Mesothelial cell of epicardium (in vitro differentiated cells): Measurements from ENCODE around the gene TBXAS1. TPM values are rescaled to one million over a fixed set of nuclear protein-coding genes. Genes with fewer than 3 reads are reported as not detected.

Source experiments
- DNase-seq, 2 experiments: peaks; one replicate each; pipeline ENCODE4 v3.0.0; 2021; ENCODE audit warnings: low spot score in 2 of 2; ENCODE audit not compliant: unreplicated experiment in 2 of 2
- H3K27ac Mint-ChIP-seq: 2 replicates; pipeline ENCODE4 v1.8.0; 2021; ENCODE audit warnings: mixed read lengths
- H3K27me3 Mint-ChIP-seq: 2 replicates; pipeline ENCODE4 v1.8.0; 2021; ENCODE audit warnings: low read depth, mixed read lengths
- H3K36me3 Mint-ChIP-seq: 2 replicates; pipeline ENCODE4 v1.8.0; 2021; ENCODE audit warnings: mixed read lengths
- H3K4me1 Mint-ChIP-seq: 2 replicates; pipeline ENCODE4 v1.8.0; 2021; ENCODE audit warnings: mixed read lengths
- H3K4me3 Mint-ChIP-seq: 2 replicates; pipeline ENCODE4 v1.8.0; 2021; ENCODE audit warnings: mild to moderate bottlenecking, moderate library complexity, mixed read lengths
- H3K9me3 Mint-ChIP-seq: 2 replicates; pipeline ENCODE4 v1.8.0; 2021; ENCODE audit warnings: mixed read lengths
- CTCF ChIP-seq: fragments of 200-600 bp; sonication (generic); IDR thresholded peaks from one replicate; pipeline ENCODE4 v1.5.0; 2021; ENCODE audit warnings: antibody characterized with exemption; ENCODE audit not compliant: unreplicated experiment
- total RNA-seq: library from RNA; stranded (reverse); gene quantifications from 3 replicates; pipeline ENCODE4 v1.2.1, GENCODE V29; 2021

Gene TBXAS1
- total RNA-seq, 1 donor from 2014 or later: 3.1 TPM

DNA sequence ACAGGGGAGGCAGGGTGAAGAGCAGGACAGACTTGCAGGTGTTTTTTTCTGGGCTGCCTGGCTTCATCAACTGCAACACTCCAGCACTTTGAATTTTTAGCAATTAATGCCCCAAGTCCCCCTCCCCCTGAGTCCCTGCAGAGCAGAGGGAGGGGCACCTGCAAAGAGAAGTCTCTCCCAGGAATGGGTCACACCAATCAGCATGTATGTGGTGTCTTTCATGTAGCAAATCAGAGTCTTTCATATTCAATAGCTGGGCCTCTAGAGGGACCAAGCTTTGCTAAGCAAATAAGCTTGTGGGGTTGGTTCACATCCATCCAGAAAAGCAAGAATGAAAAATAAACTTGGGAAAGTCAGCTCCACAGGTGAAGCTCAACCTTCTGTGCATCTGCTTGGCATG is 143.0 kb downstream of the TBXAS1 start:
- DNase-seq: no peak
- no peak for TF ChIP-seq CTCF
- Mint-ChIP-seq H3K27me3 (peaks cover 17% of the 10 kb centered on the region), H3K9me3 (no peaks in the 10 kb centered on the region), H3K36me3 (no peaks in the 10 kb centered on the region), H3K4me1 (peaks cover 5% of the 10 kb centered on the region), H3K4me3 (no peak overlapping the region), H3K27ac (no peak overlapping the region)

DNA sequence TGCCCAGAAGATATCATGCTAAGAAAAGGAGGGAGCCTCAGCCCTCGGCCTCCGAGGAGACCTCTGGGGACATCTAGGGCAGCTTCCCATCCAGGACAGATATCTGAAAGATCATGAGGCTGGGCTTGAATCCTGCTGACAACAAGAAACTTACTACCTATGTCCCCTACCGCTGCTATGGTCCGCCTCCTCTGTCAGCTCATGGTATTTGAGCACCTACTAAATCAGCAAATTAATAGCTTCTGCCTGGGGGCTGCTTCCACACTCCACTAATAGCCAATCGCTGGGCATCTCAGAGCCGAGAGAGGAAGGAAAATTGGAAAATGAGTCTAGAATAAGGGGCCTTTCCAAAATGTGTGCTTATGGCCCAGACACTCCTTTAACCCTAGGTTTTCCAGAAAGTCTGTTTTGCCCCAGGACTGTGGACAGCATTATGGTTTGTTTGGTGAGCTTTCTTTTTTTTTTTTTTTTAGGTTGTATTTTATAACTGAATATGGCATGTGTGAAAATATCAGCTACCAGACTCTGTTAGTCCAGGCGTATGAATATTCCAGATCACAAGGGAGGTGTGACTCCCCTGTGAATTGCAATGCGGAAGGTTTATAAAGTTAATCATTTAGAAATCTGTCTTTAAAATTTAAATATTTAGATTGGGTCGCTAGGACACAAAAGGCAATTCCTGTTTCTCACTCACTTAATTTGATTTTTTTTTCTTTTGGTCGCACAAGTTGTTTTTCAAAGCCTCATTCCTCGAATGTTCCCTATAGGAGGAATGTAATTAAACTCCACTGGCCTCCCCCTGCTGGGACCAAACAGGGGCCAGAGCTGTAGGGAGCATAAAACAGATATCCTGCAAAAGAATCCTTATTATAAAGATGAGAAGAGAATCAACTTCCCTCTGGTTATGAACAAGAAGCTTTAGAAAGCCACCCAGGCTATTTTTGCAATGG is 144.3 kb downstream of the TBXAS1 start:
- Mint-ChIP-seq H3K27me3 (peaks cover 14% of the 10 kb centered on the region), H3K9me3 (no peaks in the 10 kb centered on the region), H3K36me3 (no peaks in the 10 kb centered on the region), H3K4me1 (peaks cover 5% of the 10 kb centered on the region), H3K27ac (no peak overlapping the region), H3K4me3 (no peak overlapping the region)
- no peak for DNase-seq
- TF ChIP-seq CTCF: no peak

GRCh38 chr7:139974179-139974811 is 145.2 kb downstream of the TBXAS1 start:
- DNase-seq: no peak
- peaks cover 5% of the 10 kb centered on the region for H3K4me1 Mint-ChIP-seq
- no peaks in the 10 kb centered on the region for H3K36me3 Mint-ChIP-seq
- no peaks in the 10 kb centered on the region for H3K9me3 Mint-ChIP-seq
- H3K4me3 Mint-ChIP-seq: no peak overlapping the region
- no peak for TF ChIP-seq CTCF
- H3K27ac Mint-ChIP-seq: no peak overlapping the region
- peaks cover 11% of the 10 kb centered on the region for H3K27me3 Mint-ChIP-seq

- H3K4me3 Mint-ChIP-seq: no peak overlapping the region
- no peak overlapping the region for H3K27ac Mint-ChIP-seq
- peaks cover 16% of the 10 kb centered on the region for H3K4me1 Mint-ChIP-seq
- no peaks in the 10 kb centered on the region for H3K36me3 Mint-ChIP-seq
- TF ChIP-seq CTCF: no peak
- no peak for DNase-seq
- no peaks in the 10 kb centered on the region for H3K9me3 Mint-ChIP-seq
- peaks cover 7% of the 10 kb centered on the region for H3K27me3 Mint-ChIP-seq
Observed at GRCh38 chr7:139976055-139976837, 147.2 kb downstream of the TBXAS1 start.

GRCh38 chr7:139976838-139977656 is 148.0 kb downstream of the TBXAS1 start:
- H3K27me3 Mint-ChIP-seq: peaks cover 2% of the 10 kb centered on the region
- H3K4me1 Mint-ChIP-seq: peaks cover 16% of the 10 kb centered on the region
- TF ChIP-seq CTCF: no peak
- no peak overlapping the region for H3K27ac Mint-ChIP-seq
- H3K9me3 Mint-ChIP-seq: no peaks in the 10 kb centered on the region
- no peak overlapping the region for H3K4me3 Mint-ChIP-seq
- no peak for DNase-seq
- no peaks in the 10 kb centered on the region for H3K36me3 Mint-ChIP-seq
